Epithelial cell of proximal tubule (primary cell): Measurements from ENCODE around the gene ACTN4. TPM values are rescaled to one million over a fixed set of nuclear protein-coding genes. Genes with fewer than 3 reads are reported as not detected.

Source experiments
- DNase-seq: peaks from one replicate; pipeline ENCODE4 v3.0.0-alpha.2; 2011; ENCODE audit warnings: low read depth
- H3K4me3 ChIP-seq: 2 replicates; pipeline ENCODE4 v1.5.1; 2011; ENCODE audit warnings: low read depth, mild to moderate bottlenecking, low read length
- total RNA-seq: library from RNA; depleted of rRNA; stranded (reverse); fragments of >200 nt; gene quantifications from 2 replicates; pipeline ENCODE4 v1.2.3, GENCODE V29; 2015
- TF ChIP-seq, protein P1 (sequence below): conservative IDR thresholded peaks from 2 replicates; pipeline ENCODE4 v1.5.1; 2012; ENCODE audit warnings: low read depth, mild to moderate bottlenecking, low read length

ACTN4 gene
- total RNA-seq, 1 donor from 2014 or later, result 629 TPM

DNA sequence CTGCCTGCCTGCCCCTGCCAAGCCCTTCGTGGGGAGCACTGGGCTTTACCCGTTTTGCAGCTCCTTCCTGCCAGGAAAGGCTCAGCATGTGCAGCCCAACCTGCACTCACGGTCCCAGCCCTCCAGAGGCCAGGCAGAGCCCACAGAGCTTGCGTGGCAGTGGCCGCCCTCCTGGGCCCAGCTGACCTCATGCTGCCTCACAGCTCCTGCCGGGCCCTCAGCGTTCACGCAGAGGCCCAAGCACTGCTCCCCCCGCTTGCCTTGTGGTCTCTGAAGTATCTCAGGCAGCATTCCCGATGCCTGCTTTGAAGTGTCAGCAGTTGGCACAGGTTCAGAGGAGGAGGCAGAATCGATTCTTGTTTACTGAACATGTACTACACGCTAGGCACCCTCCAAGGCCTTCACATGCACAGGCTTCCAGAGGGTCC lies 64.3 kb downstream of the ACTN4 start:
- peak; percentile 41 for DNase-seq
- TF ChIP-seq, protein P1, sequence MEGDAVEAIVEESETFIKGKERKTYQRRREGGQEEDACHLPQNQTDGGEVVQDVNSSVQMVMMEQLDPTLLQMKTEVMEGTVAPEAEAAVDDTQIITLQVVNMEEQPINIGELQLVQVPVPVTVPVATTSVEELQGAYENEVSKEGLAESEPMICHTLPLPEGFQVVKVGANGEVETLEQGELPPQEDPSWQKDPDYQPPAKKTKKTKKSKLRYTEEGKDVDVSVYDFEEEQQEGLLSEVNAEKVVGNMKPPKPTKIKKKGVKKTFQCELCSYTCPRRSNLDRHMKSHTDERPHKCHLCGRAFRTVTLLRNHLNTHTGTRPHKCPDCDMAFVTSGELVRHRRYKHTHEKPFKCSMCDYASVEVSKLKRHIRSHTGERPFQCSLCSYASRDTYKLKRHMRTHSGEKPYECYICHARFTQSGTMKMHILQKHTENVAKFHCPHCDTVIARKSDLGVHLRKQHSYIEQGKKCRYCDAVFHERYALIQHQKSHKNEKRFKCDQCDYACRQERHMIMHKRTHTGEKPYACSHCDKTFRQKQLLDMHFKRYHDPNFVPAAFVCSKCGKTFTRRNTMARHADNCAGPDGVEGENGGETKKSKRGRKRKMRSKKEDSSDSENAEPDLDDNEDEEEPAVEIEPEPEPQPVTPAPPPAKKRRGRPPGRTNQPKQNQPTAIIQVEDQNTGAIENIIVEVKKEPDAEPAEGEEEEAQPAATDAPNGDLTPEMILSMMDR, result peak; percentile 22

DNA sequence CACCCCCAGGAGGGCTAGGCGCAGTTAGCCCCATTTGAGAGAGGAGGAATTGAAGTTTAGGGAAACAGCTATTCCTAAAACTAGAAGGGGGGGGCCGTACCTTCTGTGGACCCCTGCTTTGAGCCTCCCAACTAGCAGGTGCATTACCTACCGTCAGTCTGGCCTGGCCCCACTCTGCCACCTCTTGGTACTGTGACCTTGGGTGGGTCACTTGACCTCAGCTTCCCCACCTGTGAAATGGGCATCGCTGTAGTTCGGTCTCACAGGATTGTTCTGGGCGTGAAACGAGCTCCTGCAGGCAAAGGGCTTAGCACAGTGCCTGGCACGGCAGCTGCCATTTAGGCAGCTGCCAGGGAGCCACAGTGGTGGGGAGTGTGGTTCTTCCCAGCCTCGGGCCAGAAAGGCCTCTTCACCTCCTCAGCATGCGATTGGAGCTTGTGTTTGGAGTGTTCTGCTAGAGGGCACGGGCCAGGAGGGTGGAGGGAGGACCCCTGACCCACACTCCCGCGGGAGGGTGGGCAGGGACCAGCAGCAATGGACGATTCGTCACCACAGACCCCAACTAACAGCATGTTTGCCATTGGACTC lies 64.8 kb downstream of the ACTN4 start:
- TF ChIP-seq, protein P1, result no peak
- H3K4me3 ChIP-seq, result no peak overlapping the region
- DNase-seq, result no peak

More for the DNA sequence above, 64.3 kb downstream of the ACTN4 start:
- no peak overlapping the region for H3K4me3 ChIP-seq

DNA sequence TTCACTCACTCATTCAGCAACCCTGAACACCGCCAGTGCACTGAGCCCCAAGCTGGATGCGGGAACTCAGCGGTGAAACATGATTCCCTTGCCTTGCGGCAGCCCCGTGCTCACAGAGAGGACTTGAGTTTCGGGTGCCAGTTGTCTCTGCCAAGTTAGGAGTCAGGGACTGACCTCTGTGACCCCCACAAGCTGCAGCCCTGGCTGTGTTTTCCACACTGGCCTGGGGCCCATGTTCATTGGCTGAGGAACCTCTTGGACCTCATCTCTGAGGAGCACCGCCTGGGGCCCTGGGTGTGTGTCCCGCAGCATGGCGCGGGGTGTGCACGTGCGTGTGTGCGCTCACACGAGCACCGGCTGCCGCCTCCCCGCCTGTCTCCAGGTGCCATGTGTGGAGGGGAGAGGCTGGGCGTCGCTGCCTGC lies 65.8 kb downstream of the ACTN4 start:
- TF ChIP-seq, protein P1, result no peak
- no peak overlapping the region for H3K4me3 ChIP-seq
- DNase-seq, result no peak

DNA sequence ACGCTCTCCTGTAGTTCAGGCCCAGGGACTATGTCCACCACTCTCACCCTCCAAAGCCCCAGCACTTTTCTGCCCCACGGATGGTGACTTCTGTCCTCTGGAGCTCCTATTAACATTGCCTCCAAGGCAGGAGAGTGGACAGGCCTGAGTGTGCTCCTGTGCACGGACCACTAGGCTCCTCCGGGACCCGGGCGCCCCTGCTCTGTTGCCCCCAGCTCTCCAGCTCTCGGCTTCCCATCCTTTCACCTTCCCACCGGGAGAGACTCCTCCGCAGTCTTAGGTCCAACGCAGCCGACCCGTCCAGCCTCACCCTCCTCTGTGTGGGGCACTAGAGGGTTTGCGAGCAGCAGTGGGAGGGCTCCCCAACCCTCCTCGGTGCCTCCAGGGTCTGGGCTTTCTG lies 66.4 kb downstream of the ACTN4 start:
- DNase-seq, result no peak
- TF ChIP-seq, protein P1, result no peak
- H3K4me3 ChIP-seq, result no peak overlapping the region

DNA sequence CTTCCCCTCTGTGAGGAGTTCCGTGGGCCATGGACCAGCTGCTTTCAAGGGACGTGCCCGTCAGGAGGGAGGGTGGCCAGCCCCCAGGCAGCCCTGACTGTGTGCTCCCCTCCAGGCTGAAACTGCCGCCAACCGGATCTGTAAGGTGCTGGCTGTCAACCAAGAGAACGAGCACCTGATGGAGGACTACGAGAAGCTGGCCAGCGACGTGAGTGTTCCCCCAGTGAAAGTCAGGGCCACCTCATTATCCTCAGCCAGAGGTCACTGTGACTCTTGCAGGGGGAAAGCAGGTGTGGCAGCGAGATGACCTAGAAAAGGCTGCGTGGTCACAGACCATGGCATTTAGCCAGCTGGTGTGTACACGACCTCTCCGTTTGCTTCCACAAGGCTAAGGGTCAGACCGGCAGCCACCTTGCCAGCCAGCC lies 66.9 kb downstream of the ACTN4 start:
- TF ChIP-seq, protein P1, result no peak
- H3K4me3 ChIP-seq, result no peak overlapping the region
- DNase-seq, result no peak

DNA sequence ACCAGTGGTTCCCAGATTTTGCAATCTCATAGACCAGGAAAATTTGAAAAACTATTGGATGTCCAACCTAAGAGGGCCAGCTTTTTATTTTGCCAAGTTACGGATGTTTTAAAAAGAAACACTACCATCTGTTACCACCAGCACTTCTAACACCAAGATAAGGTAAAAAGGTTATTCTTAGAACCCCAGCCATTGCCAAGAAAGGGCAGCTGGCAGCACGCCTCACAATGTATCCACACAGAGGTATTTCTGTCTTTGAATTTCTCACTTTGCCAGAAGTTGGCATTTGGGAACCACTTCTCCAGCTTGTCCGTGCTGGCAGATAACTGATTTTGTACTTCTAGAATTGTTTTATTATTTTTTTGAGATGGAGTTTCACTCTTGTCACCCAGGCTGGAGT lies 68.1 kb downstream of the ACTN4 start:
- TF ChIP-seq, protein P1, result no peak
- no peak for DNase-seq
- H3K4me3 ChIP-seq, result no peak overlapping the region

DNA sequence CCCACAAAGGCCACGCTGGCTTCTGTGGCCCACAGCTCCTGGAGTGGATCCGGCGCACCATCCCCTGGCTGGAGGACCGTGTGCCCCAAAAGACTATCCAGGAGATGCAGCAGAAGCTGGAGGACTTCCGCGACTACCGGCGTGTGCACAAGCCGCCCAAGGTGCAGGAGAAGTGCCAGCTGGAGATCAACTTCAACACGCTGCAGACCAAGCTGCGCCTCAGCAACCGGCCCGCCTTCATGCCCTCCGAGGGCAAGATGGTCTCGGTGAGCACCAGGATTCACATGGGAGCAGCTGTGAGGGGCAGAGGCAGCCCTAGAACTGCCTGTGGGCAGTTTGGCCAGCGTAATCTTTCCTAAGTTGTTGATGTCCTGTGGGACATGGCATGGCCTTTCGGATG lies 69.6 kb downstream of the ACTN4 start:
- TF ChIP-seq, protein P1, result no peak
- no peak overlapping the region for H3K4me3 ChIP-seq
- no peak for DNase-seq
